ENCODE data around the gene ATG16L2. TPM values are rescaled to one million over a fixed set of nuclear protein-coding genes. Genes with fewer than 3 reads are reported as not detected.
A peak's percentile ranks its signal among the peaks of the same experiment; 100 is the strongest.

Gene ATG16L2
- total and polyA plus RNA-seq, 10 of the 15 experiments (the other 5 are each of a cell fraction or from before 2014, with no cell fraction given) = 1.9 to 67.7 (median 30.4) TPM

DNA sequence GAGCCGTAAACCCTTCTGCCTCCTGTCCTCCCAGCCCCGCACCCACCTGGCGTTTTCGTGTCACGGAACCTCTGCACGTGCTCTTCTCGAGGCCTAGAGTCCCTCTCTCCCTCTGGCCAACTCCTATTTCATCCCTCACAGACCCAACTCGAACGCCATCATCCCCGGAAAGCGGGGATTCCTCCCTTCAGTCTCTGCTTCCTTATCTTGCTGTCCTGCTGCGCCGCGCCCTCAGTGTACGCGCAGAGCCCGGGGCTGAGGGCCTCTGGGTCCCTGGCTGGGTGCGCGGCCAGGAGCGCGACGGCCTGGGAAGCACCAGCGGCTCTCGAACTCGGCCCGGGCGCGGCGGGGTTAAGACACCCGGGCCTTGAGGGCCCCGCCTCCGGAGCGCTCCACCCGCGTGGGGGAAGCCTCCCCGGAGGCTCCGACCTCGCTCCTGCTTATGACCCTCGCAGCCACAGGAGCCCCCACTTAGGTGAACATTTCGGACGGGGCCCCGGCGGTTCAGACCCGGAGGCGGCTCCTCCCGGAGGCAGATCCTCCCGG is 398 bp upstream of the ATG16L2 start (continued):
- TF ChIP-seq, protein P1, sequence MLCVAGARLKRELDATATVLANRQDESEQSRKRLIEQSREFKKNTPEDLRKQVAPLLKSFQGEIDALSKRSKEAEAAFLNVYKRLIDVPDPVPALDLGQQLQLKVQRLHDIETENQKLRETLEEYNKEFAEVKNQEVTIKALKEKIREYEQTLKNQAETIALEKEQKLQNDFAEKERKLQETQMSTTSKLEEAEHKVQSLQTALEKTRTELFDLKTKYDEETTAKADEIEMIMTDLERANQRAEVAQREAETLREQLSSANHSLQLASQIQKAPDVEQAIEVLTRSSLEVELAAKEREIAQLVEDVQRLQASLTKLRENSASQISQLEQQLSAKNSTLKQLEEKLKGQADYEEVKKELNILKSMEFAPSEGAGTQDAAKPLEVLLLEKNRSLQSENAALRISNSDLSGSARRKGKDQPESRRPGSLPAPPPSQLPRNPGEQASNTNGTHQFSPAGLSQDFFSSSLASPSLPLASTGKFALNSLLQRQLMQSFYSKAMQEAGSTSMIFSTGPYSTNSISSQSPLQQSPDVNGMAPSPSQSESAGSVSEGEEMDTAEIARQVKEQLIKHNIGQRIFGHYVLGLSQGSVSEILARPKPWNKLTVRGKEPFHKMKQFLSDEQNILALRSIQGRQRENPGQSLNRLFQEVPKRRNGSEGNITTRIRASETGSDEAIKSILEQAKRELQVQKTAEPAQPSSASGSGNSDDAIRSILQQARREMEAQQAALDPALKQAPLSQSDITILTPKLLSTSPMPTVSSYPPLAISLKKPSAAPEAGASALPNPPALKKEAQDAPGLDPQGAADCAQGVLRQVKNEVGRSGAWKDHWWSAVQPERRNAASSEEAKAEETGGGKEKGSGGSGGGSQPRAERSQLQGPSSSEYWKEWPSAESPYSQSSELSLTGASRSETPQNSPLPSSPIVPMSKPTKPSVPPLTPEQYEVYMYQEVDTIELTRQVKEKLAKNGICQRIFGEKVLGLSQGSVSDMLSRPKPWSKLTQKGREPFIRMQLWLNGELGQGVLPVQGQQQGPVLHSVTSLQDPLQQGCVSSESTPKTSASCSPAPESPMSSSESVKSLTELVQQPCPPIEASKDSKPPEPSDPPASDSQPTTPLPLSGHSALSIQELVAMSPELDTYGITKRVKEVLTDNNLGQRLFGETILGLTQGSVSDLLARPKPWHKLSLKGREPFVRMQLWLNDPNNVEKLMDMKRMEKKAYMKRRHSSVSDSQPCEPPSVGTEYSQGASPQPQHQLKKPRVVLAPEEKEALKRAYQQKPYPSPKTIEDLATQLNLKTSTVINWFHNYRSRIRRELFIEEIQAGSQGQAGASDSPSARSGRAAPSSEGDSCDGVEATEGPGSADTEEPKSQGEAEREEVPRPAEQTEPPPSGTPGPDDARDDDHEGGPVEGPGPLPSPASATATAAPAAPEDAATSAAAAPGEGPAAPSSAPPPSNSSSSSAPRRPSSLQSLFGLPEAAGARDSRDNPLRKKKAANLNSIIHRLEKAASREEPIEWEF (IDR thresholded peaks at IDR 0.05; ENCODE audit: insufficient replicate concordance, low read depth, low read length) = no peak
- TF ChIP-seq ZSCAN29 (IDR thresholded peaks at IDR 0.05) (no peak), JUND (IDR thresholded peaks at IDR 0.05; ENCODE audit: low read depth, low read length) (peak; percentile 99), FOXM1 (IDR thresholded peaks at IDR 0.05; ENCODE audit: low read depth, low read length) (no peak), ZNF217 (IDR thresholded peaks at IDR 0.05) (no peak), IKZF1 (conservative IDR thresholded peaks at IDR 0.05) (peak; percentile 77; the same call in 1 of the 2 replicates), ETV6 (conservative IDR thresholded peaks at IDR 0.05 in 1 of 2, IDR thresholded peaks at IDR 0.05 in 1 of 2; ENCODE audit: borderline replicate concordance in 1 of 2, low read depth in 1 of 2) (no peak), POLR2AphosphoS5 (IDR thresholded peaks at IDR 0.05; ENCODE audit: low read length) (peak; percentile 95), EGR1 (IDR thresholded peaks at IDR 0.05; ENCODE audit: borderline replicate concordance in 1 of 2, low read depth in 2 of 2, low read length in 2 of 2) (no peak), EZH2 (IDR thresholded peaks at IDR 0.05; ENCODE audit: borderline replicate concordance, control insufficient read depth, low read depth, low read length) (no peak), KLF5 (IDR thresholded peaks at IDR 0.05; ENCODE audit: partially characterized antibody) (peak; percentile 99), NBN (IDR thresholded peaks at IDR 0.05) (peak; percentile 79; the same call in 1 of the 2 replicates), NR2C2 (IDR thresholded peaks at IDR 0.05; ENCODE audit: borderline replicate concordance, control insufficient read depth, insufficient read length, low read depth) (no peak), TCF3 (IDR thresholded peaks at IDR 0.05; ENCODE audit: borderline replicate concordance, insufficient read depth, low read depth, low read length) (peak; percentile 92; the same call in 1 of the 2 replicates)
- TF ChIP-seq, protein P2, sequence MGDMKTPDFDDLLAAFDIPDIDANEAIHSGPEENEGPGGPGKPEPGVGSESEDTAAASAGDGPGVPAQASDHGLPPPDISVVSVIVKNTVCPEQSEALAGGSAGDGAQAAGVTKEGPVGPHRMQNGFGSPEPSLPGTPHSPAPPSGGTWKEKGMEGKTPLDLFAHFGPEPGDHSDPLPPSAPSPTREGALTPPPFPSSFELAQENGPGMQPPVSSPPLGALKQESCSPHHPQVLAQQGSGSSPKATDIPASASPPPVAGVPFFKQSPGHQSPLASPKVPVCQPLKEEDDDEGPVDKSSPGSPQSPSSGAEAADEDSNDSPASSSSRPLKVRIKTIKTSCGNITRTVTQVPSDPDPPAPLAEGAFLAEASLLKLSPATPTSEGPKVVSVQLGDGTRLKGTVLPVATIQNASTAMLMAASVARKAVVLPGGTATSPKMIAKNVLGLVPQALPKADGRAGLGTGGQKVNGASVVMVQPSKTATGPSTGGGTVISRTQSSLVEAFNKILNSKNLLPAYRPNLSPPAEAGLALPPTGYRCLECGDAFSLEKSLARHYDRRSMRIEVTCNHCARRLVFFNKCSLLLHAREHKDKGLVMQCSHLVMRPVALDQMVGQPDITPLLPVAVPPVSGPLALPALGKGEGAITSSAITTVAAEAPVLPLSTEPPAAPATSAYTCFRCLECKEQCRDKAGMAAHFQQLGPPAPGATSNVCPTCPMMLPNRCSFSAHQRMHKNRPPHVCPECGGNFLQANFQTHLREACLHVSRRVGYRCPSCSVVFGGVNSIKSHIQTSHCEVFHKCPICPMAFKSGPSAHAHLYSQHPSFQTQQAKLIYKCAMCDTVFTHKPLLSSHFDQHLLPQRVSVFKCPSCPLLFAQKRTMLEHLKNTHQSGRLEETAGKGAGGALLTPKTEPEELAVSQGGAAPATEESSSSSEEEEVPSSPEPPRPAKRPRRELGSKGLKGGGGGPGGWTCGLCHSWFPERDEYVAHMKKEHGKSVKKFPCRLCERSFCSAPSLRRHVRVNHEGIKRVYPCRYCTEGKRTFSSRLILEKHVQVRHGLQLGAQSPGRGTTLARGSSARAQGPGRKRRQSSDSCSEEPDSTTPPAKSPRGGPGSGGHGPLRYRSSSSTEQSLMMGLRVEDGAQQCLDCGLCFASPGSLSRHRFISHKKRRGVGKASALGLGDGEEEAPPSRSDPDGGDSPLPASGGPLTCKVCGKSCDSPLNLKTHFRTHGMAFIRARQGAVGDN (IDR thresholded peaks at IDR 0.05) = peak; percentile 82
- TF ChIP-seq, protein P3, sequence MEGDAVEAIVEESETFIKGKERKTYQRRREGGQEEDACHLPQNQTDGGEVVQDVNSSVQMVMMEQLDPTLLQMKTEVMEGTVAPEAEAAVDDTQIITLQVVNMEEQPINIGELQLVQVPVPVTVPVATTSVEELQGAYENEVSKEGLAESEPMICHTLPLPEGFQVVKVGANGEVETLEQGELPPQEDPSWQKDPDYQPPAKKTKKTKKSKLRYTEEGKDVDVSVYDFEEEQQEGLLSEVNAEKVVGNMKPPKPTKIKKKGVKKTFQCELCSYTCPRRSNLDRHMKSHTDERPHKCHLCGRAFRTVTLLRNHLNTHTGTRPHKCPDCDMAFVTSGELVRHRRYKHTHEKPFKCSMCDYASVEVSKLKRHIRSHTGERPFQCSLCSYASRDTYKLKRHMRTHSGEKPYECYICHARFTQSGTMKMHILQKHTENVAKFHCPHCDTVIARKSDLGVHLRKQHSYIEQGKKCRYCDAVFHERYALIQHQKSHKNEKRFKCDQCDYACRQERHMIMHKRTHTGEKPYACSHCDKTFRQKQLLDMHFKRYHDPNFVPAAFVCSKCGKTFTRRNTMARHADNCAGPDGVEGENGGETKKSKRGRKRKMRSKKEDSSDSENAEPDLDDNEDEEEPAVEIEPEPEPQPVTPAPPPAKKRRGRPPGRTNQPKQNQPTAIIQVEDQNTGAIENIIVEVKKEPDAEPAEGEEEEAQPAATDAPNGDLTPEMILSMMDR (IDR thresholded peaks at IDR 0.05 in 2 of 3, conservative IDR thresholded peaks at IDR 0.05 in 1 of 3; ENCODE audit: control insufficient read depth in 2 of 3, extremely low read depth in 1 of 3, insufficient read depth in 1 of 3, low read depth in 3 of 3, low read length in 3 of 3) = no peak
